HepG2 (cell line): Measurements from ENCODE around the gene PSMC5. TPM values are rescaled to one million over a fixed set of nuclear protein-coding genes. Genes with fewer than 3 reads are reported as not detected.

Source experiments
- ATF2 ChIP-seq: sonication (generic); formaldehyde crosslinking; IDR thresholded peaks from 2 replicates; pipeline ENCODE4 v1.4.0; 2020; ENCODE audit warnings: missing genetic modification reagents
- ELF4 ChIP-seq: sonication (generic); formaldehyde crosslinking; IDR thresholded peaks from 2 replicates; pipeline ENCODE4 v1.5.0; 2020; ENCODE audit warnings: missing genetic modification reagents, mild to moderate bottlenecking, moderate library complexity, borderline replicate concordance
- FOXK1 ChIP-seq: sonication (generic); formaldehyde crosslinking; IDR thresholded peaks from 2 replicates; pipeline ENCODE4 v1.4.0; 2020; ENCODE audit warnings: low read depth, missing genetic modification reagents, borderline replicate concordance
- GATA4 ChIP-seq: sonication (generic); IDR thresholded peaks from 2 replicates; pipeline ENCODE4 v1.6.1; 2016; ENCODE audit warnings: antibody characterized with exemption, low read depth, borderline replicate concordance
- PAXIP1 ChIP-seq: sonication (generic); formaldehyde crosslinking; conservative IDR thresholded peaks from 2 replicates; pipeline ENCODE4 v1.4.0; 2020; ENCODE audit warnings: mild to moderate bottlenecking, missing genetic modification reagents, moderate library complexity
- RFXANK ChIP-seq: IDR thresholded peaks from 2 replicates; pipeline ENCODE4 v1.6.1; 2016
- RXRB ChIP-seq: IDR thresholded peaks from 2 replicates; pipeline ENCODE4 v1.6.1; 2016; ENCODE audit warnings: borderline replicate concordance, missing genetic modification reagents, missing compliant biosample characterization
- U2AF1 ChIP-seq: fragments of 200-400 bp; formaldehyde crosslinking; optimal IDR thresholded peaks from 2 replicates; pipeline ENCODE3; 2017; ENCODE audit warnings: mild to moderate bottlenecking, low read depth, low read length
- USF2 ChIP-seq, 2 experiments: sonication (generic) in 1 of 2; formaldehyde crosslinking in 1 of 2; IDR thresholded peaks; 2 replicates each; pipeline versions ENCODE4 v1.5.1 to v1.6.1; 2011 to 2020; ENCODE audit warnings: borderline replicate concordance in 1 of 2, low read depth in 1 of 2, low read length in 1 of 2, mild to moderate bottlenecking in 1 of 2, missing genetic modification reagents in 1 of 2, moderate library complexity in 1 of 2
- ZNF143 ChIP-seq: sonication (generic); formaldehyde crosslinking; IDR thresholded peaks from 2 replicates; pipeline ENCODE4 v1.4.0; 2020; ENCODE audit warnings: missing genetic modification reagents
- ZNF264 ChIP-seq: sonication (generic); formaldehyde crosslinking; IDR thresholded peaks from 2 replicates; pipeline ENCODE4 v1.4.0; 2020; ENCODE audit warnings: missing genetic modification reagents
- ZNF275 ChIP-seq: sonication (generic); formaldehyde crosslinking; IDR thresholded peaks from 2 replicates; pipeline ENCODE4 v1.8.0; 2022; ENCODE audit warnings: missing genetic modification reagents, mild to moderate bottlenecking, inconsistent platforms, borderline replicate concordance
- ZNF563 ChIP-seq: sonication (generic); formaldehyde crosslinking; IDR thresholded peaks from 2 replicates; pipeline ENCODE4 v1.8.0; 2022; ENCODE audit warnings: mild to moderate bottlenecking, moderate library complexity, missing genetic modification reagents
- ZNF639 ChIP-seq: conservative IDR thresholded peaks from 2 replicates; pipeline ENCODE4 v1.6.1; 2018; ENCODE audit warnings: missing genetic modification reagents
- ZNF670 ChIP-seq: sonication (generic); formaldehyde crosslinking; IDR thresholded peaks from 2 replicates; pipeline ENCODE4 v1.8.0; 2022; ENCODE audit warnings: mild to moderate bottlenecking, missing genetic modification reagents, borderline replicate concordance
- ZNF746 ChIP-seq: sonication (generic); formaldehyde crosslinking; IDR thresholded peaks from 2 replicates; pipeline ENCODE4 v1.8.0; 2022; ENCODE audit warnings: mild to moderate bottlenecking, missing genetic modification reagents
- polyA plus RNA-seq, 8 experiments: library from polyadenylated mRNA; depleted of rRNA in 3 of 8; stranded (reverse) in 7 of 8; unstranded in 1 of 8; fragments of >200 nt; fragmentation: Illumina TruSeq in 4 of 8; extraction: Trizol in 4 of 8; gene quantifications; 2 replicates each; pipeline versions ENCODE4 v1.2.1 to v1.2.3, GENCODE V29; 2011 to 2016; ENCODE audit warnings: low read depth in 4 of 8, missing spikeins in 1 of 8, mixed read lengths in 1 of 8; ENCODE audit not compliant: insufficient read depth in 1 of 8
- total RNA-seq, 5 experiments: library from RNA; depleted of rRNA; stranded (reverse); fragments of >200 nt; fragmentation: Illumina TruSeq; extraction: Trizol; gene quantifications; 2 replicates each; pipeline ENCODE4 v1.2.3, GENCODE V29; 2016; ENCODE audit warnings: low read depth in 1 of 5
- TF ChIP-seq, protein P1 (sequence below): sonication (generic); formaldehyde crosslinking; IDR thresholded peaks from 2 replicates; pipeline ENCODE4 v1.5.0; 2020; ENCODE audit warnings: missing genetic modification reagents, mild to moderate bottlenecking, borderline replicate concordance
- TF ChIP-seq, protein P2 (sequence below): sonication (generic); formaldehyde crosslinking; IDR thresholded peaks from 2 replicates; pipeline ENCODE4 v1.4.0; 2020; ENCODE audit warnings: missing genetic modification reagents

PSMC5 gene
- total and polyA plus RNA-seq, 2 of the 13 experiments (the other 11 are each of a cell fraction or from before 2014, with no cell fraction given): 35.3 to 128 TPM

DNA sequence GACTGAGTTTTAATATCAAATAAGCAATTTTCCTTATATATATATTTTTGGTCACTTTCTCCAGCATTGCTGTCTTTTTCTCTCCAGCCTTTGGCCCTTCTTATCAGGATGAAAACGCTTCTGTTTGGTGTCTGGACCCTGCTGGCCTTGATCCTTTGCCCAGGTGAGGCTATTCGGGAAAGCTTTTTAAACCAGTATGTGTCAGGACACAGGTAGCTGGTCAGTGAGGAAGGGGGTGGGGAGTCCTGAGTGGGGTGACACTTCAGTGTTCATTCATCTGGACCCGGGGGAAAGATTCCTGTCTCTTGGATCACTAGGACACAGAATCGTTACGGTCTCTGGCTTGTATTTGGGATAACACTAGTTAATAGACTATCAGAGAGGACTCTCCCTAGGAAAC is 27.5 kb downstream of the PSMC5 start (continued):
- TF ChIP-seq U2AF1: no peak
- no peak for TF ChIP-seq ZNF143 (CRISPR knock-in tag)
- TF ChIP-seq PAXIP1: peak; percentile 96
- no peak for TF ChIP-seq FOXK1 (CRISPR knock-in tag)
- TF ChIP-seq, protein P1, sequence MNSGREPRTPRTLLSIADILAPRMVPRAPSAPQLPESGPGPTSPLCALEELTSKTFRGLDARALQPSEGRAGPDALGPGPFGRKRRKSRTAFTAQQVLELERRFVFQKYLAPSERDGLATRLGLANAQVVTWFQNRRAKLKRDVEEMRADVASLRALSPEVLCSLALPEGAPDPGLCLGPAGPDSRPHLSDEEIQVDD (CRISPR knock-in tag): no peak
- TF ChIP-seq ZNF746 (CRISPR knock-in tag): no peak
- TF ChIP-seq ZNF670 (CRISPR knock-in tag): 0 out of 2 replicates have a peak, but pooled peaks have one; percentile 42
- TF ChIP-seq, protein P2, sequence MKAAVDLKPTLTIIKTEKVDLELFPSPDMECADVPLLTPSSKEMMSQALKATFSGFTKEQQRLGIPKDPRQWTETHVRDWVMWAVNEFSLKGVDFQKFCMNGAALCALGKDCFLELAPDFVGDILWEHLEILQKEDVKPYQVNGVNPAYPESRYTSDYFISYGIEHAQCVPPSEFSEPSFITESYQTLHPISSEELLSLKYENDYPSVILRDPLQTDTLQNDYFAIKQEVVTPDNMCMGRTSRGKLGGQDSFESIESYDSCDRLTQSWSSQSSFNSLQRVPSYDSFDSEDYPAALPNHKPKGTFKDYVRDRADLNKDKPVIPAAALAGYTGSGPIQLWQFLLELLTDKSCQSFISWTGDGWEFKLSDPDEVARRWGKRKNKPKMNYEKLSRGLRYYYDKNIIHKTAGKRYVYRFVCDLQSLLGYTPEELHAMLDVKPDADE (CRISPR knock-in tag): no peak
- no peak for TF ChIP-seq ZNF639 (CRISPR knock-in tag)
- no peak for TF ChIP-seq GATA4
- no peak for TF ChIP-seq ZNF275 (CRISPR knock-in tag)
- TF ChIP-seq ELF4 (CRISPR knock-in tag): no peak
- TF ChIP-seq RXRB (CRISPR knock-in tag): peak; percentile 67; the same call in 1 of the 2 replicates
- TF ChIP-seq ZNF563 (CRISPR knock-in tag): no peak
- no peak for TF ChIP-seq USF2 (IDR thresholded peaks at IDR 0.05; ENCODE audit: low read depth, low read length)
- TF ChIP-seq USF2 (CRISPR knock-in tag; IDR thresholded peaks at IDR 0.05; ENCODE audit: borderline replicate concordance): no peak
- no peak; the same call in 1 of the 2 replicates for TF ChIP-seq ZNF264
- no peak for TF ChIP-seq ATF2
- no peak for TF ChIP-seq RFXANK (CRISPR knock-in tag)
